GM18507 (cell line): Measurements from ENCODE around the gene RFC4.
A peak's percentile ranks its signal among the peaks of the same experiment; 100 is the strongest.
"Not testable (repeated sequence)": the region's sequence is repeated elsewhere in the genome, so short reads cannot be mapped to it uniquely, and the experiment has no call there.

Experiments
- DNase-seq: peaks from one replicate; pipeline ENCODE4 v3.0.0; 2011; ENCODE audit warnings: low read depth; ENCODE audit not compliant: insufficient read length; ENCODE audit errors: extremely low spot score
- FAIRE-seq: peaks from 2 replicates; lab custom pipeline; 2011; peaks lifted over from hg19 to GRCh38; lab: Jason Lieb, UNC

RFC4 gene

GRCh38 chr3:186806089-186807055, at the start of gene RFC4:
Gene RFC4, minus strand, starts transcription at chr3:186806482. Its CDS starts 1,769 bp downstream, at chr3:186804713.
- FAIRE-seq (peak; percentile 76), DNase-seq (peak; percentile 75)

- DNase-seq (no peak), FAIRE-seq (no peak)
These were observed 48.7 kb upstream of the RFC4 start for GRCh38 chr3:186854954-186855353.

- FAIRE-seq: no peak
- no peak for DNase-seq
These were observed 47.9 kb upstream of the RFC4 start for GRCh38 chr3:186854146-186854545.

- no peak for FAIRE-seq
- no peak for DNase-seq
These were observed 46.7 kb upstream of the RFC4 start for GRCh38 chr3:186852994-186853393.

- not testable (repeated sequence) for DNase-seq
These were observed 45.6 kb upstream of the RFC4 start for GRCh38 chr3:186851835-186852234.

GRCh38 chr3:186849374-186849975, 43.2 kb upstream of the RFC4 start:
- peak; percentile 29 for DNase-seq
- FAIRE-seq: peak; percentile 81

More at GRCh38 chr3:186851835-186852234, 45.6 kb upstream of the RFC4 start:
- FAIRE-seq: not testable (repeated sequence)

- FAIRE-seq: no peak
These were observed 41.2 kb upstream of the RFC4 start for GRCh38 chr3:186847437-186847836.

GRCh38 chr3:186845756-186846155, 39.5 kb upstream of the RFC4 start:
- FAIRE-seq (no peak), DNase-seq (no peak)

More at GRCh38 chr3:186847437-186847836, 41.2 kb upstream of the RFC4 start:
- DNase-seq: no peak

- FAIRE-seq (no peak), DNase-seq (no peak)
These were observed 38.6 kb upstream of the RFC4 start for GRCh38 chr3:186844908-186845307.

- DNase-seq: no peak
- no peak for FAIRE-seq
These were observed 36.8 kb upstream of the RFC4 start for GRCh38 chr3:186843039-186843432.

GRCh38 chr3:186842426-186843038, 36.2 kb upstream of the RFC4 start, which contains the start of gene ADIPOQ:
Gene ADIPOQ, plus strand, starts transcription at chr3:186842710. Its CDS starts 10,349 bp downstream, at chr3:186853059.
- no peak for FAIRE-seq
- no peak for DNase-seq

GRCh38 chr3:186841620-186842019, 35.3 kb upstream of the RFC4 start:
- FAIRE-seq (no peak), DNase-seq (no peak)

- FAIRE-seq (no peak), DNase-seq (no peak)
These were observed 33.8 kb upstream of the RFC4 start for GRCh38 chr3:186839874-186840641.

GRCh38 chr3:186832276-186832675, 26.0 kb upstream of the RFC4 start:
- DNase-seq: no peak
- no peak for FAIRE-seq

- DNase-seq (no peak), FAIRE-seq (no peak)
These were observed 25.5 kb upstream of the RFC4 start for GRCh38 chr3:186831798-186832197.

GRCh38 chr3:186828340-186828739, 22.1 kb upstream of the RFC4 start:
- FAIRE-seq (no peak), DNase-seq (no peak)

- DNase-seq (peak; percentile 98), FAIRE-seq (peak; percentile 87)
These were observed 20.9 kb upstream of the RFC4 start for GRCh38 chr3:186826976-186827857.

- FAIRE-seq: peak; percentile 44
These were observed 20.2 kb upstream of the RFC4 start for GRCh38 chr3:186826410-186826975.

More at GRCh38 chr3:186826410-186826975, 20.2 kb upstream of the RFC4 start:
- DNase-seq: no peak
